ENCODE data around the gene MRPS27.
"Not testable (repeated sequence)": the region's sequence is repeated elsewhere in the genome, so short reads cannot be mapped to it uniquely, and the experiment has no call there.

MRPS27 gene

GRCh38 chr5:72326306-72326649 is 6.2 kb upstream of the MRPS27 start:
- DNase-seq (ENCODE audit: low read depth in 3 of 3, low spot score in 1 of 3): no peak

- no peak for DNase-seq (ENCODE audit: low read depth in 3 of 3, low spot score in 1 of 3)
These were observed 5.7 kb upstream of the MRPS27 start for GRCh38 chr5:72325566-72326305.

- DNase-seq (ENCODE audit: low read depth in 3 of 3, low spot score in 1 of 3): no peak
These were observed 4.3 kb upstream of the MRPS27 start for GRCh38 chr5:72324189-72324825.

DNA sequence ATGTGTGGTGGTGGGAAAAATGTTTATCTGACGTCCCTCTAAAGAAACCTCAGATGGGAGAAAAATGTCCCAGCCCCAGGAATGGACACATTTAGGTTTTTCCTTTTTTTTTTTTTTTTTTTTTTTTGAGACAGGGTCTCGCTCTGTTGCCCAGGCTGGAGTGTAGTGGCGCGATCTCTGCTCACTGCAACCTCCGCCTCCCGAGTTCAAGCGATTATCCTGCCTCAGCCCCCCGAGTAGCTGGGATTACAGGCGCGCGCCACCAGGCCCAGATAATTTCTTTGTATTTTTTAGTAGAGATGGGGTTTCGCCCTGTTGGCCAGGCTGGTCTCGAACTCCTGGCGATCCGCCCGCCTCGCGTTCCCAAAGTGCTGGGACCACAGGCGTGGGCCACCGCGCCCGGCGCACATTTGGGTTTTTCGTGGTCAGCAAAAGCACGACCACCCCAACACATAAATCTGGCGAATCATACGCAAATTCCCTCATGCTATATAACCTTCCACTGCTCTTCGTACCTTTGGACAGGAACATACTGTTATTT is 535 bp downstream of the MRPS27 start:
- peak in 1 of 3 donors; percentile 21 for DNase-seq (ENCODE audit: low read depth in 3 of 3, low spot score in 1 of 3)

GRCh38 chr5:72314571-72315172 is 5.4 kb downstream of the MRPS27 start:
- DNase-seq (ENCODE audit: low read depth in 3 of 3, low spot score in 1 of 3): no peak

DNA sequence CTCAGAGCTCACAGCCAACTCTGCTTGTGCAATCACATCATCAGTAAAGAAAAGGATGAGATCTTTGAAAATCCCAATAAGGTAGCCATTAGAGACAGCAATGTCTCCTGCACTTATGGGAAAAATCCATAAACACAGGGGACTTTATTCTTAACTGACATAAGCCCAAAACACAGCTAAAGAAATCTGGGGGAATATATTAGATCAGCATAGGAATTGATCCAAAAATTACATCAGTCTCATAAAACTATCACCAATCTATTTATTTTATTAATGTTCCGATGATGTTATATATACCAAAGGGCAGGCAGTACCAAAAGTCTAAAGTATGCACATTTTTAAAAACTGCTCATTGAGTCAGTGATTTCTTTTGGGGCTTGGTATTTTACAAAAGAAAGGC is 6.9 kb downstream of the MRPS27 start:
- DNase-seq (ENCODE audit: low read depth in 3 of 3, low spot score in 1 of 3): no peak

DNA sequence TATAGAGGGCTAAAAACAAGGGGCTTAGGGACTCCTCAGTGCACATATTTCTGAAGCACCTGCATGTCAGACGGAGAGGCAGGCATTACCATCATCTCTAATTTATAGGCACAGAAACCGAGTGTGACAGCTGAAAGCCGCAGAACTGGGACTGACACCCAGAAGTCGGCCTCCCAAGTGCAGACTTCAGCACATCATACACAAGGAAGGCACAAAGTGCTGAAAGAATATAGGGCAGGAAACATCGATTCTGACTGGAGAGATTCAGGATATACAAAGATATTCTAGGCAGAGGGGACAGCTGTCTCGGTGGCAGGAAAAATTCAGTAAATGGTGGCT is 11.2 kb downstream of the MRPS27 start:
- no peak for DNase-seq (ENCODE audit: low read depth in 3 of 3, low spot score in 1 of 3)

- peak; percentile 81 to 89 (median 87) for DNase-seq (ENCODE audit: low read depth in 3 of 3, low spot score in 1 of 3)
These were observed 11.8 kb downstream of the MRPS27 start for GRCh38 chr5:72307968-72308852.

DNA sequence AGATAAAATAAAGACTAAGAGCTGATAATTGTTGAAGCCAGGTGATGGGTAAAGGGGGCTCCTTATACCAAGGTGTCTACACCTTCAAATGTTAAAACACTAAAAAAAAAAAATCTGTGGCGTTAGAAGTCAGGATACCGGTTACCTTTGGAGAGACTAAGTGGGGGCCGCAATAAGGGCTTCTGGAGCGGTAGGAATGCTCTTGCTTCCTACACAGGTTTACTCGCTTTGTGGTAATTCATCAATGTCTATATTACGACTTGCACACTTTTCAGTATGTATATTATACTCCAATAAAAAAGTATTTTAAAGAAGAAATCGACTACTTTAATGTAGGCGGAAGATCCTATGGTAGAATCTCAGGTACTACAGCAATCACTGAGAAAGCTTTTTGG is 12.5 kb downstream of the MRPS27 start:
- no peak for DNase-seq (ENCODE audit: low read depth in 3 of 3, low spot score in 1 of 3)

DNA sequence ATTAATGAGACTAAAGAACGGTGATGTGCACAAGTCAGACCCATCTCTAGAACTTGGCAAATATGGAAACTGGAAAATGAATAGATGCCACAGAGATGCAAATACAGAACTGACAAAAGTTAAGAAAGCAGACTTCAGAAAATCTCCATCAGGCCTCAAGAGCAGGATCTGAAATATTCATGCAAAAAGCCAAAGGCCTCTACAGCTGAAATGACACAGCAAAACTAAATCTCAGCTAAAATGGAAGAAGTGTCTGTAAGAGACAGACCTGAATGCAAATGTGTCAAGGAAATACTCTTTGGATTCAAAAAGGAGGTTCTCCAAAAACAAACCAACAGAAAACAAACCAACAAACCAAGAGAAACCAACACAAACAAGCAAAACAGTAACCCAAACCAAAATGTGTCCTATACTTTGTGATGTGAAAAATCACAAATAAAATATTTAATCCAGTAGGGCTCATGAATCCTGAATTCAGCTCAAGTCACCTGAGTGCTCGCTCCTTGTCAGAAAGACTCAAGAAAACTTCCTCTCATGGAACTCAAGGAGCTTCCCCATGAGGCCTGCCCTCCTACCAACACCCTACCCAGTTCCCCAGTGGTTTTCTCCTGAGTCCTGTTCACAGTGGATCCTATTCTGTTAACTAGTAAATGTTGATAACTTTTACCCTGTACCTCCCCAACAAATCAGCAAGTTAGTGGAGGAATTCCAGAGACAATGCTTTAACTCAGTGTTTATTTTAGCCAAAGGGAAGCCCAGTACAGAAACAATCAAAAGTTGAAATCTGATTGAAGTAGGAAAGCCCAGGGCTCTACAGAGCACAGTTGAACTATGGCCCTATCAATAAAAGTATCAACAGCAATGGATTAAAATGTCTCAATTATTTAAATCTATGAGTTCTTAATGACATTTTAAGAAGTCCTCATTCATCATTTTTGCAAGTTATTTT is 14.6 kb downstream of the MRPS27 start:
- no peak for DNase-seq (ENCODE audit: low read depth in 3 of 3, low spot score in 1 of 3)

DNA sequence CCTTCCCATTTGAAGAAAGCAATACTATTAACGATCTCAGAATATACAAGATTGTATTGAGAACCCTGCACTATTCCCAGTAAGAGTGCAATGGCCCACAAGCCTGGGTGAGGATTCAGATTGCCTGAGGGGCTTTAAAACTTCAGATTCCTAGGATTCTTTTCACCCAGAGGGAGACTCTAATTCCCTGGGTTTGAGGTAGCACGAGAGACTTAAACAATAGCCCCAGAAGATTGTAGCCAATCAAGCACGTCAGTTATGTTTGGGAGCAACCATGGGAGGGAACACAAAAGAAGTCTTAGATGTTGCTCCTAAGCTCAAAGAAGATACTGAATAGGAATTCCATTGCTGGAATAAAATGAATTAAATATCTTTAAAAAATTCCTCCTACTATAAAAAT is 17.9 kb downstream of the MRPS27 start:
- no peak for DNase-seq (ENCODE audit: low read depth in 3 of 3, low spot score in 1 of 3)

DNA sequence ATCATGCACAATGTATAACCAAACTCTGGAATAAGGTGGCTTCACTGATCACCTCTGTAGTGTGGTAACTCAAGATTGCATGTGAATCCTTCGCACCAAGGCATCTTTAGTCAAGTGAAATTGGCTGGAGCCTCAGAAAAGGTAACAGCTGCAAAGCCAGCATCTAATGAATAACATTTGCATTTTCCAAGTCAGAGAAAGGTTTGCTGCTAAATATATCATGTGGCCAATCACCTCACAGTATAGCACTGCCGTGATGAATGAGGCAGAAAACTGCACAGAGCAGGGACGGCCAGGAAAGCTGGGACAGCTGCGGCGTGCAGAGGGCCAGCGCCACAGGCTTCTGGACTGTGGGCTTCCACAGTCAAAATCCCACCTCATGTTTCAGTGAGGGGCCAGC is 18.5 kb downstream of the MRPS27 start:
- DNase-seq (ENCODE audit: low read depth in 3 of 3, low spot score in 1 of 3): no peak

- no peak for DNase-seq (ENCODE audit: low read depth in 3 of 3, low spot score in 1 of 3)
These were observed 19.3 kb downstream of the MRPS27 start for GRCh38 chr5:72300590-72301339.

DNA sequence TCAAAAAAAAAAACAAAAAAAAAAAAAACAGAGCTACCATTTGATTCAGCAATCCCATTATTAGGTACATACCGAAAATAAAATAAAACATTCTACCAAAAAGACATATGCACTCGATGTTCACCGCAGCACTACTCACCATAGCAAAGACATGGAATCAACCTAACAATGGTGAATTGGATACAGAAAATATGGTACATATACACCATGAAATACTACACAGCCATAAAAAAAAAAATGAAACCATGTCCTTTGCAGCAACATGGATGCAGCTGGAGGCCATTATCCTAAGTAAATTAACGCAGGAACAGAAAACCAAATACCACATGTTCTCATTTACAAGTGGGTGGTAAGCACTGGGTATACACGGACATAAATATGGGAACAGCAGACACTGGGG is 21.3 kb downstream of the MRPS27 start:
- DNase-seq (ENCODE audit: low read depth in 3 of 3, low spot score in 1 of 3): no peak

DNA sequence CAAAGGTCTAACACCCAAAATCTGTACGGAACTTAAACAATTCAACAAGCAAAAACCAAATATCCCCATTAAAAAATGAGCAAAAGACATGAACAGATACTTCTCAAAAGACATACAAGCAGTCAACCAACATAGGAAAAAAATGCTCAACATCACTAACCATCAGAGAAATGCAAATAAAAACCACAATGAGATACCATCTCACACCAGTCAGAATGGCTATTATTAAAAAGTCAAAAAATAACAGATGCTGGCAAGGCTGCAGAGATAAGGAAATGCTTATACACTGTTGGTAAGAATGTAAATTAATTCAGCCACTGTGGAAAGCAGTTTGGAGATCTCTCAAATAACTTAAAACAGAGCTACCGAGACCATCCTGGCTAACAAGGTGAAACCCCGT is 21.9 kb downstream of the MRPS27 start:
- DNase-seq (ENCODE audit: low read depth in 3 of 3, low spot score in 1 of 3): not testable (repeated sequence)

- no peak for DNase-seq (ENCODE audit: low read depth in 3 of 3, low spot score in 1 of 3)
These were observed 23.8 kb downstream of the MRPS27 start for GRCh38 chr5:72296256-72296655.

GRCh38 chr5:72295539-72295938 is 24.5 kb downstream of the MRPS27 start:
- no peak for DNase-seq (ENCODE audit: low read depth in 3 of 3, low spot score in 1 of 3)

DNA sequence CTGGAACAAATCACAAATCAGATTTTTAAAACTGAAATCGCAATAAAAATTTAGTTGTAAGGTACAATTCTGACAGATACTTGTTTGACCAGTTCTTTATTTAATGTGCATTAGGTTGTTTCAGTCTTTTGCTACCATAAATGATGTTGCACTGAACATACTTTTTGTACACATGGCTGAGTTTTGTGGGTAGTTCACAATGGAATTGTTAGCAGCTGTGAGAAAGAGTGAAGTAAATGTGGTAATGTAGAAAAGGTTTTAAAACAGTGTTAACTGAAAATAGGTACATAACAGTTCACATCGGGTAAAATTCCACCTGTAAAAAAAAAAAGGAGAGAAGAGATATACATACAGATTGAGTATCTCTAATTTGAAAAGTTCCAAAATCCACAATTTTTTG is 25.6 kb downstream of the MRPS27 start:
- DNase-seq (ENCODE audit: low read depth in 3 of 3, low spot score in 1 of 3): no peak

GRCh38 chr5:72293495-72294055 is 26.5 kb downstream of the MRPS27 start:
- no peak for DNase-seq (ENCODE audit: low read depth in 3 of 3, low spot score in 1 of 3)
